Endothelial cell of umbilical vein (primary cell): ENCODE measurements around the gene CBX3. TPM values are rescaled to one million over a fixed set of nuclear protein-coding genes. Genes with fewer than 3 reads are reported as not detected.

ENCODE experiments used
- BruUV-seq: library from RNA; stranded (reverse); fragments of 400-500 nt; replicated peaks from 2 replicates; lab custom pipeline; 2021; lab: Mats Ljungman, UMichigan
- CTCF ChIA-PET: fragments of 300-600, 350-600 bp; sonication (Branson Sonifier 250); formaldehyde crosslinking; loops from one replicate; lab custom pipeline; 2021; ENCODE audit warnings: antibody characterized with exemption, inconsistent platforms; lab: Charles Lee
- POLR2A ChIA-PET: fragments of 300-600, 350-600 bp; sonication (Branson Sonifier 250); formaldehyde crosslinking; loops from one replicate; lab custom pipeline; 2021; ENCODE audit warnings: antibody characterized with exemption, inconsistent platforms; lab: Charles Lee
- DNase-seq: peaks from one replicate; pipeline ENCODE4 v3.0.0-alpha.2; 2011; ENCODE audit warnings: low read depth, low spot score
- FAIRE-seq: peaks from 2 replicates; lab custom pipeline; 2011; peaks lifted over from hg19 to GRCh38; lab: Jason Lieb, UNC
- H2AFZ ChIP-seq: 2 replicates; pipeline ENCODE4 v1.6.0; 2012; ENCODE audit warnings: low read depth, low read length, control low read depth, inconsistent platforms
- H3K27ac ChIP-seq: 2 replicates; pipeline ENCODE4 v1.5.1; 2011; ENCODE audit warnings: low read depth, mild to moderate bottlenecking, control low read depth, low read length, moderate library complexity; ENCODE audit not compliant: insufficient read depth
- H3K27me3 ChIP-seq, 2 experiments: 2 replicates each; pipeline versions ENCODE4 v1.6.0 to v1.6.1; 2011; ENCODE audit warnings: low read length in 2 of 2, mixed read lengths in 1 of 2; ENCODE audit not compliant: control insufficient read depth in 2 of 2, insufficient read depth in 2 of 2
- H3K36me3 ChIP-seq, 2 experiments: 2 replicates in 1 of 2; 3 replicates in 1 of 2; pipeline ENCODE4 v1.5.1; 2011; ENCODE audit warnings: low read length in 2 of 2, mild to moderate bottlenecking in 1 of 2, moderate library complexity in 1 of 2; ENCODE audit not compliant: control insufficient read depth in 2 of 2, insufficient read depth in 2 of 2; ENCODE audit errors: extremely low read depth in 1 of 2
- H3K4me1 ChIP-seq: 3 replicates; pipeline ENCODE4 v1.5.1; 2011; ENCODE audit warnings: mild to moderate bottlenecking, low read length; ENCODE audit not compliant: control insufficient read depth, insufficient read depth; ENCODE audit errors: extremely low read depth
- H3K4me2 ChIP-seq: 2 replicates; pipeline ENCODE4 v1.6.1; 2011; ENCODE audit warnings: low read length, control low read depth, mixed read lengths; ENCODE audit not compliant: insufficient read depth
- H3K4me3 ChIP-seq, 3 experiments: fragments of 200-600 bp in 1 of 3; sonication (generic), shearing (Covaris generic) in 1 of 3; replicated peaks in 1 of 3; 2 replicates each; pipeline ENCODE4 v1.5.1; 2011 to 2016; ENCODE audit warnings: control low read depth in 3 of 3, low read length in 3 of 3, mild to moderate bottlenecking in 2 of 3, inconsistent platforms in 1 of 3, low read depth in 1 of 3, moderate library complexity in 1 of 3; ENCODE audit not compliant: insufficient read depth in 1 of 3
- H3K79me2 ChIP-seq: 2 replicates; pipeline ENCODE4 v1.6.0; 2012; ENCODE audit warnings: low read length, inconsistent platforms; ENCODE audit not compliant: control insufficient read depth, insufficient read depth
- H3K9ac ChIP-seq: replicated peaks from 2 replicates; pipeline ENCODE3; 2011; ENCODE audit warnings: low read length, control low read depth; ENCODE audit not compliant: insufficient read depth; ENCODE audit errors: extremely low read depth
- H3K9me1 ChIP-seq: replicated peaks from 3 replicates; pipeline ENCODE4 v1.6.0; 2011; ENCODE audit warnings: mild to moderate bottlenecking, low read length; ENCODE audit not compliant: control insufficient read depth, insufficient read depth; ENCODE audit errors: extremely low read depth
- H3K9me3 ChIP-seq: replicated peaks from 2 replicates; pipeline ENCODE4 v1.5.1; 2012; ENCODE audit warnings: low read length, inconsistent platforms; ENCODE audit not compliant: control insufficient read depth, insufficient read depth
- H4K20me1 ChIP-seq: replicated peaks from 2 replicates; pipeline ENCODE3; 2011; ENCODE audit warnings: mild to moderate bottlenecking, low read length; ENCODE audit not compliant: control insufficient read depth, insufficient read depth; ENCODE audit errors: extremely low read depth
- CTCF ChIP-seq, 2 donors: IDR thresholded peaks; 1 replicate in 1 of 2; 2 replicates in 1 of 2; pipeline ENCODE4 v1.5.1; 2011; ENCODE audit warnings: low read length in 2 of 2, mild to moderate bottlenecking in 2 of 2, moderate library complexity in 2 of 2, control low read depth in 1 of 2, inconsistent platforms in 1 of 2, low read depth in 1 of 2; ENCODE audit not compliant: insufficient read depth in 1 of 2; ENCODE audit errors: extremely low read depth in 1 of 2
- EZH2 ChIP-seq: IDR thresholded peaks from 2 replicates; pipeline ENCODE4 v1.6.1; 2012; ENCODE audit warnings: borderline replicate concordance, low read depth, mild to moderate bottlenecking, moderate library complexity, low read length, inconsistent platforms; ENCODE audit not compliant: severe bottlenecking
- FOS ChIP-seq: IDR thresholded peaks from 2 replicates; pipeline ENCODE4 v1.6.1; 2011; ENCODE audit warnings: mild to moderate bottlenecking, low read length, moderate library complexity, borderline replicate concordance; ENCODE audit not compliant: insufficient read depth
- GATA2 ChIP-seq: IDR thresholded peaks from 2 replicates; pipeline ENCODE4 v1.7.0; 2011; ENCODE audit warnings: low read depth, mild to moderate bottlenecking, moderate library complexity, mixed read lengths, low read length; ENCODE audit not compliant: insufficient read length, insufficient read depth
- JUN ChIP-seq: IDR thresholded peaks from 2 replicates; pipeline ENCODE4 v1.6.1; 2011; ENCODE audit warnings: borderline replicate concordance, low read depth; ENCODE audit not compliant: insufficient read length, insufficient read depth
- MAX ChIP-seq: IDR thresholded peaks from 2 replicates; pipeline ENCODE4 v1.6.1; 2011; ENCODE audit not compliant: insufficient read depth, insufficient read length
- MYC ChIP-seq: IDR thresholded peaks from one replicate; pipeline ENCODE4 v1.6.1; 2011; ENCODE audit warnings: mild to moderate bottlenecking, low read depth, low read length
- POLR2A ChIP-seq: IDR thresholded peaks from 2 replicates; pipeline ENCODE4 v1.6.1; 2012; ENCODE audit warnings: low read depth, mild to moderate bottlenecking, control low read depth, low read length
- POLR2AphosphoS5 ChIP-seq: IDR thresholded peaks from 2 replicates; pipeline ENCODE4 v1.6.1; 2012; ENCODE audit warnings: low read depth, mild to moderate bottlenecking, control low read depth, low read length, moderate library complexity; ENCODE audit not compliant: insufficient read depth
- dilution Hi-C: fragments of 300-500 bp; cut with MboI; formaldehyde crosslinking; loops from one replicate; pipeline ENCODE4 v1.15.0; 2019; ENCODE audit warnings: low sequenced_read_pairs; ENCODE audit not compliant: extremely low pct_ligation_motif_present
- intact Hi-C: fragments of 100-400 bp; cut with micrococcal nuclease; formaldehyde crosslinking; loops from one replicate; pipeline ENCODE4 v1.10.0; 2022
- polyA plus RNA-seq, 4 experiments: library from polyadenylated mRNA; depleted of rRNA in 3 of 4; stranded (reverse) in 3 of 4; unstranded in 1 of 4; fragments of >200 nt; gene quantifications; 2 replicates each; pipeline versions ENCODE4 v1.2.1 to v1.2.3, GENCODE V29; 2011 to 2012; ENCODE audit warnings: missing spikeins in 1 of 4
- total RNA-seq: library from RNA; stranded (reverse); gene quantifications from 2 replicates; pipeline ENCODE4 v1.2.3, GENCODE V29; 2021

CBX3 gene
- total and polyA plus RNA-seq, 2 donors (not counting 3 experiments of a cell fraction or from before 2014, with no cell fraction given): 47.5 to 200 TPM

- POLR2A ChIA-PET: interaction anchor here (1.5 to 3.1 kb wide), 4 partner anchors 8 to 37 kb away, joined by 4 to 15 read pairs (median 8); partner anchors contain the start of gene NFE2L3
- H3K9ac ChIP-seq: no peak overlapping the region
- peaks cover 33 to 64% of the 10 kb centered on the region in 2 experiments for H3K36me3 ChIP-seq
- DNase-seq: no peak
- no peaks in the 10 kb centered on the region for H3K9me1 ChIP-seq
- no peak for FAIRE-seq
- no peak overlapping the region for H2AFZ ChIP-seq
- no peak overlapping the region for H3K4me2 ChIP-seq
- H3K27ac ChIP-seq: no peak overlapping the region
- dilution Hi-C loops (loop anchor here (25.0 kb wide), 1 partner anchor 973 kb away; the partner anchor contains the start of genes HOXA10, HOXA3, HOXA7 and HOXA9), intact Hi-C loops (no loop called here)
- peaks cover 51% of the 10 kb centered on the region for H3K79me2 ChIP-seq
- no peak overlapping the region for H3K4me3 ChIP-seq
- CTCF ChIA-PET: interaction anchor here (0.9 to 2.4 kb wide), 11 partner anchors 8 to 479 kb away, joined by 3 to 20 read pairs (median 5); partner anchors contain the start of genes HNRNPA2B1 and NFE2L3
- TF ChIP-seq POLR2A (no peak), MAX (no peak), GATA2 (no peak)
- peaks cover 35% of the 10 kb centered on the region for H4K20me1 ChIP-seq
- H3K9me3 ChIP-seq: no peaks in the 10 kb centered on the region
- H3K27me3 ChIP-seq: no peaks in the 10 kb centered on the region
- BruUV-seq: no TSS peak
- peaks cover 18% of the 10 kb centered on the region for H3K4me1 ChIP-seq
Observed at GRCh38 chr7:26188957-26189541, 12.5 kb upstream of the CBX3 start.

- TF ChIP-seq FOS (no peak), JUN (no peak), POLR2A (no peak), EZH2 (no peak), MYC (no peak), MAX (no peak), POLR2AphosphoS5 (no peak), GATA2 (no peak), CTCF (IDR thresholded peaks at IDR 0.05; ENCODE audit: extremely low read depth in 1 of 2, insufficient read depth in 1 of 2, low read depth in 1 of 2, low read length in 2 of 2) (no peak)
- no peak for DNase-seq
- peaks cover 22% of the 10 kb centered on the region for H3K4me1 ChIP-seq
- intact Hi-C loops: no loop called here
- peaks cover 38 to 68% of the 10 kb centered on the region in 2 experiments for H3K36me3 ChIP-seq
- H3K4me3 ChIP-seq: no peak overlapping the region
- no TSS peak for BruUV-seq
- POLR2A ChIA-PET: interaction anchor here (1.0 to 3.1 kb wide), 4 partner anchors 9 to 38 kb away, joined by 3 to 9 read pairs (median 6); partner anchors contain the start of gene NFE2L3
- H3K9me1 ChIP-seq: no peaks in the 10 kb centered on the region
- no peak overlapping the region for H2AFZ ChIP-seq
- peaks cover 58% of the 10 kb centered on the region for H3K79me2 ChIP-seq
- no peaks in the 10 kb centered on the region for H3K9me3 ChIP-seq
- no peak overlapping the region for H3K9ac ChIP-seq
- no peaks in the 10 kb centered on the region for H3K27me3 ChIP-seq
- no peak overlapping the region for H3K4me2 ChIP-seq
- CTCF ChIA-PET: interaction anchor here (1.2 to 2.1 kb wide), 7 partner anchors 10 to 478 kb away, joined by 3 to 13 read pairs (median 5); partner anchors contain the start of genes HNRNPA2B1 and NFE2L3
- FAIRE-seq: no peak
- no peak overlapping the region for H3K27ac ChIP-seq
- peaks cover 35% of the 10 kb centered on the region for H4K20me1 ChIP-seq
- dilution Hi-C loops: loop anchor here (25.0 kb wide), 1 partner anchor 973 kb away; the partner anchor contains the start of genes HOXA10, HOXA3, HOXA7 and HOXA9
Observed at GRCh38 chr7:26189697-26190096, 11.8 kb upstream of the CBX3 start.
